Memory B cell (primary cell): ENCODE measurements around the gene UGT1A4.

Experiments
- ATAC-seq: fragments of 150-1000 bp; cut with Tn5 transposase; 2 replicates; pipeline ENCODE4 v1.10.0; 2021; ENCODE audit warnings: low read depth, mild to moderate bottlenecking, moderate library complexity
- DNase-seq, 2 donors: peaks; one replicate each; pipeline ENCODE4 v3.0.0; 2022; ENCODE audit warnings: low spot score in 2 of 2
- H3K27ac Mint-ChIP-seq: one replicate; pipeline ENCODE4 v1.8.0; 2022; ENCODE audit warnings: mild to moderate bottlenecking, moderate library complexity, mixed read lengths
- H3K27me3 Mint-ChIP-seq: one replicate; pipeline ENCODE4 v1.8.0; 2022; ENCODE audit warnings: mixed read lengths
- H3K36me3 Mint-ChIP-seq: one replicate; pipeline ENCODE4 v1.8.0; 2022; ENCODE audit warnings: mild to moderate bottlenecking, mixed read lengths
- H3K4me1 Mint-ChIP-seq: one replicate; pipeline ENCODE4 v1.8.0; 2022; ENCODE audit warnings: mixed read lengths
- H3K4me3 Mint-ChIP-seq: one replicate; pipeline ENCODE4 v1.8.0; 2022; ENCODE audit warnings: mild to moderate bottlenecking, moderate library complexity, mixed read lengths
- H3K9me3 Mint-ChIP-seq: one replicate; pipeline ENCODE4 v1.8.0; 2022; ENCODE audit warnings: mixed read lengths

Gene UGT1A4

GRCh38 chr2:233718552-233718951 is at the start of gene UGT1A4:
TSS of gene UGT1A4 (plus strand) at chr2:233718736. CDS start at chr2:233718821, 85 bp downstream.
- H3K36me3 Mint-ChIP-seq, result no peaks in the 10 kb centered on the region
- no peak within 1 kb of the TSS for H3K27ac Mint-ChIP-seq
- no peaks in the 10 kb centered on the region for H3K9me3 Mint-ChIP-seq
- peaks cover 14% of the 10 kb centered on the region for H3K27me3 Mint-ChIP-seq
- no peaks in the 10 kb centered on the region for H3K4me1 Mint-ChIP-seq
- no peak within 1 kb of the TSS for H3K4me3 Mint-ChIP-seq
- DNase-seq, result no peak
- ATAC-seq, result no peak

DNA sequence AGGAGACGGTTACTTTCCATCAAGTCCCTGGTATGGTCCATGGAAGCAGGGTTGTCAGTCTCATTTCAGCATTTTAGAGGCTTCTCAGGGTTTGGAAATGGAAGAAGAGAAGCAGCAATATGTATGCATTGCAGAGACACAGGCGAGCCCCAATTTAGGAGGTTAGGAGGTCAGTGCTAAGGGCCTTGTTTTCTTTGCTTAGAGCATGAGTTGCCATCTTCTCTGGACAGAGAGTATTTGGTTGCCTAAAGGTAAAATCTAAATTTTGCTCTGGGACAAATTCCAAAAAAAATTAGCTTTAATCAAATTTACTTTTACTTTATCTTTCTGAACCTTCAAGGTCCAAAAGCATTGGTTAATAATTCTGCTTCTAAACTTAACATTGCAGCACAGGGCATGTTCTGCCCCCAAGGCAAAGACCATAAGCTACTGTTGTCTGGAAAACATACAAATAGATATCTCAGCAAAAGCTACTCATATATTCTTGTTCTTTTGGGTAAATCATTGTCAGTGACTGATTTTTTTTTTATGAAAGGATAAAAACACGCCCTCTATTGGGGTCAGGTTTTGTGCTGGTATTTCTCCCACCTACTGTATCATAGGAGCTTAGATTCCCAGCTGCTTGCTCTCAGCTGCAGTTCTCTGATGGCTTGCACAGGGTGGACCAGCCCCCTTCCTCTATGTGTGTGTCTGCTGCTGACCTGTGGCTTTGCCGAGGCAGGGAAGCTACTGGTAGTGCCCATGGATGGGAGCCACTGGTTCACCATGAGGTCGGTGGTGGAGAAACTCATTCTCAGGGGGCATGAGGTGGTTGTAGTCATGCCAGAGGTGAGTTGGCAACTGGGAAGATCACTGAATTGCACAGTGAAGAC is 47.0 kb upstream of the UGT1A4 start, which contains the start of gene UGT1A9:
Gene UGT1A9, plus strand, starts transcription at position 609 of the 872 bp plus-strand sequence. Its CDS starts 37 bp downstream, at position 646.
- Mint-ChIP-seq H3K4me1 (no peaks in the 10 kb centered on the region), H3K36me3 (peaks cover 2% of the 10 kb centered on the region), H3K27me3 (peaks cover 12% of the 10 kb centered on the region), H3K9me3 (peaks cover 2% of the 10 kb centered on the region), H3K27ac (no peak within 1 kb of the TSS), H3K4me3 (no peak within 1 kb of the TSS)
- DNase-seq, result no peak
- no peak for ATAC-seq

- Mint-ChIP-seq H3K36me3 (peaks cover 2% of the 10 kb centered on the region), H3K27me3 (peaks cover 12% of the 10 kb centered on the region), H3K4me1 (no peaks in the 10 kb centered on the region), H3K9me3 (peaks cover 2% of the 10 kb centered on the region), H3K4me3 (no peak overlapping the region), H3K27ac (no peak overlapping the region)
- DNase-seq, result no peak
- no peak for ATAC-seq
These were observed 45.6 kb upstream of the UGT1A4 start for GRCh38 chr2:233672886-233673285.

- Mint-ChIP-seq H3K4me3 (no peak overlapping the region), H3K27me3 (peaks cover 14% of the 10 kb centered on the region), H3K27ac (no peak overlapping the region), H3K4me1 (no peaks in the 10 kb centered on the region), H3K9me3 (no peaks in the 10 kb centered on the region), H3K36me3 (no peaks in the 10 kb centered on the region)
- ATAC-seq, result no peak
- no peak for DNase-seq
These were observed 44.6 kb upstream of the UGT1A4 start for GRCh38 chr2:233673896-233674295.

GRCh38 chr2:233674314-233674713 is 44.2 kb upstream of the UGT1A4 start:
- Mint-ChIP-seq H3K27me3 (peaks cover 14% of the 10 kb centered on the region), H3K4me3 (no peak overlapping the region), H3K4me1 (no peaks in the 10 kb centered on the region), H3K9me3 (no peaks in the 10 kb centered on the region), H3K36me3 (no peaks in the 10 kb centered on the region), H3K27ac (no peak overlapping the region)
- no peak for DNase-seq
- ATAC-seq, result no peak

GRCh38 chr2:233674995-233675394 is 43.5 kb upstream of the UGT1A4 start:
- Mint-ChIP-seq H3K27ac (no peak overlapping the region), H3K4me3 (no peak overlapping the region), H3K27me3 (peaks cover 14% of the 10 kb centered on the region), H3K36me3 (no peaks in the 10 kb centered on the region), H3K4me1 (no peaks in the 10 kb centered on the region), H3K9me3 (no peaks in the 10 kb centered on the region)
- no peak for DNase-seq
- ATAC-seq, result no peak

GRCh38 chr2:233676046-233676445 is 42.5 kb upstream of the UGT1A4 start:
- DNase-seq (no peak), ATAC-seq (no peak)
- Mint-ChIP-seq H3K27ac (no peak overlapping the region), H3K27me3 (peaks cover 10% of the 10 kb centered on the region), H3K4me1 (no peaks in the 10 kb centered on the region), H3K4me3 (no peak overlapping the region), H3K9me3 (no peaks in the 10 kb centered on the region), H3K36me3 (no peaks in the 10 kb centered on the region)

GRCh38 chr2:233679196-233679595 is 39.3 kb upstream of the UGT1A4 start:
- Mint-ChIP-seq H3K36me3 (no peaks in the 10 kb centered on the region), H3K4me1 (no peaks in the 10 kb centered on the region), H3K27ac (no peak overlapping the region), H3K4me3 (no peak overlapping the region), H3K9me3 (no peaks in the 10 kb centered on the region), H3K27me3 (peaks cover 7% of the 10 kb centered on the region)
- no peak for DNase-seq
- ATAC-seq, result no peak

- Mint-ChIP-seq H3K4me3 (no peak overlapping the region), H3K27me3 (peaks cover 4% of the 10 kb centered on the region), H3K27ac (no peak overlapping the region), H3K9me3 (no peaks in the 10 kb centered on the region), H3K4me1 (no peaks in the 10 kb centered on the region), H3K36me3 (no peaks in the 10 kb centered on the region)
- ATAC-seq (no peak), DNase-seq (no peak)
These were observed 38.0 kb upstream of the UGT1A4 start for GRCh38 chr2:233680361-233681045.

DNA sequence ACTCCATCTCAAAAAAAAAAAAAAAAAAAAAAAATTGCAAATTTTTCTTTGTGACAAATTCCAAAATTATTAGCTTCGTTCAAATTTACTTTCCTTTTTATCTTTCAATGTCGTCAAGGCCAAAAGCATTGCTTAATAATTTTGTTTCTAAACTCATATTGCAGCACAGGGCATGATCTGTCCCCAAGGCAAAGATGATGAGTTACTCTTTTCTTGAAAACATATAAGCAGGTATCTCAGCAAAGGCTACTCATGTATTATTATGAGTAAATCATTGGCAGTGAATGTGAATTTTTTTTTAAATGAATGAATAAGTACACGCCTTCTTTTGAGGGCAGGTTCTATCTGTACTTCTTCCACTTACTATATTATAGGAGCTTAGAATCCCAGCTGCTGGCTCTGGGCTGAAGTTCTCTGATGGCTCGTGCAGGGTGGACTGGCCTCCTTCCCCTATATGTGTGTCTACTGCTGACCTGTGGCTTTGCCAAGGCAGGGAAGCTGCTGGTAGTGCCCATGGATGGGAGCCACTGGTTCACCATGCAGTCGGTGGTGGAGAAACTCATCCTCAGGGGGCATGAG is 36.9 kb upstream of the UGT1A4 start, which contains the start of gene UGT1A7:
Gene UGT1A7, plus strand, starts transcription at position 381 of the 579 bp plus-strand sequence. Its CDS starts 37 bp downstream, at position 418.
- ATAC-seq (no peak), DNase-seq (no peak)
- Mint-ChIP-seq H3K36me3 (no peaks in the 10 kb centered on the region), H3K4me3 (no peak within 1 kb of the TSS), H3K4me1 (no peaks in the 10 kb centered on the region), H3K27ac (no peak within 1 kb of the TSS), H3K27me3 (peaks cover 6% of the 10 kb centered on the region), H3K9me3 (no peaks in the 10 kb centered on the region)

DNA sequence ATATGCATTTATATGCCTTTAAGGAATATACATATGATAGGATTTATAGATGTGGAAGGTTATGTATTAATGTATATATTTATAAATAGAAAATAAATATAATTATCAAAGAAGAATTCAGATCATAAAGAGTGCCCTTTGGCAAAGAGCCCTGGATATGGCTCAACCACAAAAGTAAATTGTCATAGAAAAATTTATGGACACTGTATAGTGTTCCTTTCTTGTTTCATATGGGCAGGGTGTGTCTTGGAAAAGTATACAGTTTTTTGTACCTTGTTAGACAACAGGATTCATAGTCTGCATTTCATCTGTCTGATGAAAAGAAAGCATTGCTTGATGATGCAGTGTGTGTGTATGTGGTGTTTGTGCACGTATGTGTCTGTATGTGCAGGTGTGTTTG is 33.9 kb upstream of the UGT1A4 start:
- H3K27me3 Mint-ChIP-seq, result peaks cover 12% of the 10 kb centered on the region
- no peaks in the 10 kb centered on the region for H3K36me3 Mint-ChIP-seq
- no peaks in the 10 kb centered on the region for H3K9me3 Mint-ChIP-seq
- DNase-seq (no peak), ATAC-seq (no peak)
- peaks cover 6% of the 10 kb centered on the region for H3K4me1 Mint-ChIP-seq
- H3K4me3 Mint-ChIP-seq, result no peak overlapping the region
- no peak overlapping the region for H3K27ac Mint-ChIP-seq

DNA sequence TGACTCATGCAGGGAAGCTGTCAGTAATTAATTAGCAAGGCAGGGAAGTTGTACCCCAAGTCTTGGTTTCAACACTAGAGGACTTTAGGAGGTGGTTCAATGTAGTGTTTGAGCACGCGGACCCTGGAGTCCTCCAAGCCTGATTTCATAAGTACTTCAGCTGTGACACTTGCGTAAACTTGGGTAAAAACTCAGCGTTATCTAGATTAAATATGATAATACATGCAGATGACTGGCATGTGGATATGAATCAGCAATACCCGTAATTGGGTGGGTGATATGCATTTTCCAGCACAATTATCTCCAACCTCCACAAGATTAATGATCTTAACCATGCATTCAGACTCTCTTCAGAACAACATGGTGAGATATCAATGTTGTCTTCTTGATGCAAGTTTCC is 31.6 kb upstream of the UGT1A4 start:
- Mint-ChIP-seq H3K36me3 (no peaks in the 10 kb centered on the region), H3K27me3 (peaks cover 12% of the 10 kb centered on the region), H3K4me1 (peaks cover 6% of the 10 kb centered on the region), H3K4me3 (no peak overlapping the region), H3K9me3 (no peaks in the 10 kb centered on the region), H3K27ac (no peak overlapping the region)
- DNase-seq (no peak), ATAC-seq (no peak)

- no peak overlapping the region for H3K27ac Mint-ChIP-seq
- no peak overlapping the region for H3K4me3 Mint-ChIP-seq
- H3K36me3 Mint-ChIP-seq, result no peaks in the 10 kb centered on the region
- H3K4me1 Mint-ChIP-seq, result peaks cover 6% of the 10 kb centered on the region
- ATAC-seq, result no peak
- no peak for DNase-seq
- H3K9me3 Mint-ChIP-seq, result no peaks in the 10 kb centered on the region
- peaks cover 12% of the 10 kb centered on the region for H3K27me3 Mint-ChIP-seq
These were observed 30.2 kb upstream of the UGT1A4 start for GRCh38 chr2:233688341-233688740.

- Mint-ChIP-seq H3K9me3 (no peaks in the 10 kb centered on the region), H3K36me3 (no peaks in the 10 kb centered on the region), H3K4me3 (no peak overlapping the region), H3K27me3 (peaks cover 12% of the 10 kb centered on the region), H3K4me1 (peaks cover 6% of the 10 kb centered on the region), H3K27ac (no peak overlapping the region)
- DNase-seq, result no peak
- no peak for ATAC-seq
These were observed 29.5 kb upstream of the UGT1A4 start for GRCh38 chr2:233689031-233689430.
